HG03354 (cell line): Measurements from ENCODE around the gene CCIN.

ENCODE experiments used
- ATAC-seq: cut with Tn5 transposase; IDR thresholded peaks from one replicate; pipeline ENCODE4 v1.9.1; 2021; ENCODE audit warnings: mild to moderate bottlenecking; ENCODE audit not compliant: unreplicated experiment, poor library complexity, severe bottlenecking

Gene CCIN

DNA sequence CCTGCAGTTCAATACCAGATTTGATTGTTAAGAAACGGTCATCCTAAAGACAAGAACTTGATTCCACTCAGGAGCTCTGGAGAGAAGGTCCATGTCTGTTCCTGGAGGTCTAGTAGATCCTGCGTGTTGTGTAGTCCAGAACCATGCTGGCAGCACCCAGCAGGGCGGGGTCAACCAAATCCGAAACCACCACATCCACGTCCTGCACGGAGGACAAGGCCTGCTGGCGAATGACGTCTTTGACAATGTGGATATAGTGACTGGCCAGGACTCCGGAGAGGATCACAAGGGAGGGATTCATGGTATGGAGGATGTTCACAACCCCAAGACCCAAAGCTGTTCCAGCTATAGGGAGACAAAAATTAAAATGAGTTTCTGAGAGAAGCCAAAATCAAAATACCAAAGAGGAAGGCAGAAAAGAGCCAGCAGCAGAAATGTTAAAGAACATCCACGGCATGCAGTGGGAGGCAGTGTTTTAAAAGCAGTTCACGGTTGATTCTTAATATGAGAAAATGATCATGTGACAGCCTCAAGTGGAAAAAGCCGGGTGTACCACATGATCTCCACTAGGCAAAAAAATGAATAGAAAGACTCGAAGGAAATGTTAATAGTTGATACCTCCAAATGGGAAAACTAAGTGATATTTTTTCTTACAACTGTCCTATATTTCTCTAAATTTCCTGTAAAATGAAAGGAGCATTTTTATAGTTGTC lies 48.2 kb downstream of the CCIN start:
- no peak for ATAC-seq

DNA sequence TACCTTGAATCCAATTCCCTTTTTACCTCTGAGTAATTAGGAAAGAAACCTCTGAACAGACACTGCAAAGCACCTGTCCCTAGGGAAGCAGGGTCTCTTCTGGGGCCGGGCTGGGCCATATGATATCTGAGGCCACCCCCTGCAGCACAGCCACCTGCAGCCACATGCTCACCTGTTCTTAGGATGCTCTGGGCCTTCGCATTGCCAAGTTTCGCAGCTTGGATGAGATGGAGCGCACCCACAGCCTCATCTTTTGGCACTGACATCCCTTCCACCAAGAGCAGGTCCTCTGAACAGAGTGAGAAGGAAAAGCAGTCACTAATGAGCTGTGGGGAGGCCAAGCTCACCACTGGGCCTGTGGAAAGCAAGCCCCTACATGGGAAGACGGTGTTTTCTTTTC lies 48.8 kb downstream of the CCIN start:
- ATAC-seq = no peak

DNA sequence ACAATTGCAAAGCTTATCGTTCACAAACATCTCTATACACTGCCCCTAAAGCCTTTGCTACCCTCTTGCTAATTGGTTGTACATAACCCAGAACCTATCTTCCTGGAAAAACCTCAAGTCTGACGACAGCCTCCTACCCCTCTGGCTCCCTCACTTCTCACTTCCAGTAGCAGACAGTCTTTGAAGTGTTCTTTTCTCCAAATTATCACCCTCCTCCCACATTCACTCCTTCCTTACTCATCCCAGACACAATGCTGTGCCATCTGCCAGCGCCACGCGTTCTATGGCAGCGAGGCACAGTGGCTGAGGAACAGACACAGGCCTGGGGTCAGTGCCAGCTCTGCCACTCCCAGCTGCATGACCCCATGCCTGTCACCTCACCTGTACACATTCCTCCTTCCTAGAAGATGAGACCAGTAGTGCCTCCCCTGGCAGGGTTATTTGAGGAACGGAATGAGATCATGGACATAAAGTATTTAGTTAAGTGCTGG lies 49.3 kb downstream of the CCIN start:
- ATAC-seq = no peak
